C1 segment of cervical spinal cord (tissue), 14 donors: ENCODE measurements around the gene GNG7.
A peak's percentile ranks its signal among the peaks of the same experiment; 100 is the strongest.

Source experiments
- DNase-seq, 14 donors: peaks; one replicate each; lab custom pipeline; 2025; lab: John Stamatoyannopoulos, UW

GNG7 gene

GRCh38 chr19:2726904-2727639 lies 24.6 kb upstream of the GNG7 start:
- DNase-seq, result no peak

GRCh38 chr19:2726160-2726855 lies 23.8 kb upstream of the GNG7 start:
- DNase-seq, result no peak

GRCh38 chr19:2724148-2724557 lies 21.7 kb upstream of the GNG7 start:
- no peak for DNase-seq

GRCh38 chr19:2723747-2724146 lies 21.3 kb upstream of the GNG7 start:
- DNase-seq, result no peak

GRCh38 chr19:2723345-2723715 lies 20.8 kb upstream of the GNG7 start:
- no peak for DNase-seq

GRCh38 chr19:2722541-2723344 lies 20.2 kb upstream of the GNG7 start:
- peak in 8 of 14 donors; percentile 12 to 83 (median 49) for DNase-seq

- DNase-seq, result no peak
Measured at GRCh38 chr19:2721570-2722540, 19.4 kb upstream of the GNG7 start.

- DNase-seq, result no peak
Measured at GRCh38 chr19:2720777-2721569, 18.5 kb upstream of the GNG7 start, which contains the start of gene DIRAS1. Gene DIRAS1 (minus strand): TSS chr19:2721372. CDS start chr19:2717806, 3,566 bp downstream.

GRCh38 chr19:2719920-2720776 lies 17.7 kb upstream of the GNG7 start:
- DNase-seq, result peak in 5 of 14 donors; percentile 9 to 54 (median 18)

GRCh38 chr19:2719232-2719735 lies 16.8 kb upstream of the GNG7 start:
- no peak for DNase-seq

- DNase-seq, result no peak
Measured at GRCh38 chr19:2717638-2718541, 15.4 kb upstream of the GNG7 start.

- no peak for DNase-seq
Measured at GRCh38 chr19:2716722-2717637, 14.5 kb upstream of the GNG7 start.

- DNase-seq, result no peak
Measured at GRCh38 chr19:2716275-2716650, 13.8 kb upstream of the GNG7 start.

- DNase-seq, result no peak
Measured at GRCh38 chr19:2715470-2716274, 13.2 kb upstream of the GNG7 start.

- DNase-seq, result no peak
Measured at GRCh38 chr19:2714531-2715269, 12.2 kb upstream of the GNG7 start.
